Loucy (cell line): ENCODE data around the gene REEP1.

Source experiments
- H2AFZ ChIP-seq: fragments of 200-600 bp; sonication (generic); 2 replicates; pipeline ENCODE4 v1.6.0; 2016; ENCODE audit warnings: antibody characterized with exemption, mild to moderate bottlenecking, low read length, moderate library complexity
- H3F3A ChIP-seq: fragments of 200-600 bp; 2 replicates; pipeline ENCODE4 v1.6.0; 2016; ENCODE audit warnings: antibody characterized with exemption, low read depth, mild to moderate bottlenecking
- H3K27me3 ChIP-seq: fragments of 200-600 bp; sonication (generic); 2 replicates; pipeline ENCODE4 v1.6.1; 2014; ENCODE audit warnings: low read length, mild to moderate bottlenecking; ENCODE audit not compliant: insufficient read depth, poor library complexity, severe bottlenecking
- H3K36me3 ChIP-seq: fragments of 200-600 bp; sonication (generic); 2 replicates; pipeline ENCODE4 v1.6.1; 2016; ENCODE audit warnings: low read length; ENCODE audit not compliant: insufficient read depth
- H3K4me1 ChIP-seq: fragments of 200-600 bp; sonication (generic); 2 replicates; pipeline ENCODE4 v1.5.1; 2014; ENCODE audit warnings: low read length, mild to moderate bottlenecking; ENCODE audit not compliant: insufficient read depth, poor library complexity, severe bottlenecking
- H3K4me2 ChIP-seq: fragments of 200-600 bp; sonication (generic); 2 replicates; pipeline ENCODE4 v1.6.0; 2014; ENCODE audit warnings: antibody characterized with exemption, low read length, low read depth, mild to moderate bottlenecking; ENCODE audit not compliant: poor library complexity, severe bottlenecking
- H3K4me3 ChIP-seq: fragments of 200-600 bp; sonication (generic); 2 replicates; pipeline ENCODE4 v1.5.1; 2014; ENCODE audit warnings: low read length, mild to moderate bottlenecking, mixed read lengths; ENCODE audit not compliant: poor library complexity, severe bottlenecking
- H3K79me2 ChIP-seq: fragments of 200-600 bp; sonication (generic); 2 replicates; pipeline ENCODE4 v1.6.1; 2014; ENCODE audit warnings: low read length; ENCODE audit not compliant: insufficient read depth
- H3K9ac ChIP-seq: fragments of 200-600 bp; sonication (generic); 2 replicates; pipeline ENCODE4 v1.6.0; 2014; ENCODE audit warnings: mild to moderate bottlenecking, low read depth, low read length, moderate library complexity; ENCODE audit not compliant: poor library complexity, severe bottlenecking
- H3K9me2 ChIP-seq: fragments of 200-600 bp; sonication (generic); replicated peaks from 2 replicates; pipeline ENCODE4 v1.6.1; 2016; ENCODE audit warnings: low read depth, low read length, mixed read lengths
- H3K9me3 ChIP-seq: fragments of 200-600 bp; sonication (generic); 2 replicates; pipeline ENCODE4 v1.6.1; 2014; ENCODE audit warnings: mild to moderate bottlenecking, antibody characterized with exemption, low read length, low read depth; ENCODE audit not compliant: insufficient read depth
- H4K20me1 ChIP-seq: fragments of 200-600 bp; sonication (generic); 2 replicates; pipeline ENCODE4 v1.6.0; 2014; ENCODE audit warnings: antibody characterized with exemption, low read length, mild to moderate bottlenecking; ENCODE audit not compliant: insufficient read depth, poor library complexity, severe bottlenecking
- CTCF ChIP-seq: fragments of 200-600 bp; sonication (generic); conservative IDR thresholded peaks from 2 replicates; pipeline ENCODE4 v1.5.1; 2014; ENCODE audit warnings: mild to moderate bottlenecking, antibody characterized with exemption, low read length
- EZH2phosphoT487 ChIP-seq: fragments of 200-600 bp; IDR thresholded peaks from 2 replicates; pipeline ENCODE4 v1.6.1; 2018; ENCODE audit warnings: antibody characterized with exemption, mild to moderate bottlenecking, moderate library complexity, borderline replicate concordance

REEP1 gene

GRCh38 chr2:86240251-86240650 is 97.2 kb downstream of the REEP1 start:
- no peaks in the 10 kb centered on the region for H3K79me2 ChIP-seq
- no peaks in the 10 kb centered on the region for H3K9me3 ChIP-seq
- no peak overlapping the region for H3K4me2 ChIP-seq
- H3K4me3 ChIP-seq = no peak overlapping the region
- H4K20me1 ChIP-seq = no peaks in the 10 kb centered on the region
- H2AFZ ChIP-seq = no peak overlapping the region
- peaks cover 68% of the 10 kb centered on the region for H3K27me3 ChIP-seq
- peaks cover 17% of the 10 kb centered on the region for H3K4me1 ChIP-seq
- H3K9me2 ChIP-seq = no peaks in the 10 kb centered on the region
- no peak for TF ChIP-seq CTCF
- no peak for TF ChIP-seq EZH2phosphoT487
- H3K9ac ChIP-seq = no peak overlapping the region
- no peaks in the 10 kb centered on the region for H3K36me3 ChIP-seq
- no peaks in the 10 kb centered on the region for H3F3A ChIP-seq

DNA sequence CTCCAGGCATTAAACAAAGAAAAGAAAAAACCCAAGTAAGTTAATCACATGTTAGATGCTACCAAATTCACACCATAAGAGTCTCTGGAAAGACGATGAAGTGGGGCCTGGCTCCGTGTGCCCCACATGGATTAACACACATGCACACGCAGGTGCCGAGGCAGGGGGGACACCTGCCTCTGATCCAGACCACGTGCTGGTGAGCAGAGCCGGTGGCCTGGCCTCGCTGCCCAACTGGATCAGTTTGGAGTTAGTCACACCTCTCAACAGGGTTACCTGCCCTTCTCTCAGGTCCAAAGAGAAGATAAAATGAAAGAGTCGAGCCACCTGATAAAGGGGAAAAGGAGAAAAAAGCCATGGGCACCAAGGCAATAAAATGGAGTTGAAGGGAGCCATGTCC is 97.7 kb downstream of the REEP1 start:
- Histone ChIP-seq H3K9ac (no peak overlapping the region), H3K9me2 (no peaks in the 10 kb centered on the region), H4K20me1 (no peaks in the 10 kb centered on the region), H3K4me1 (peaks cover 17% of the 10 kb centered on the region), H3K4me2 (no peak overlapping the region), H3K9me3 (no peaks in the 10 kb centered on the region), H2AFZ (no peak overlapping the region), H3K4me3 (no peak overlapping the region), H3K79me2 (no peaks in the 10 kb centered on the region), H3K36me3 (no peaks in the 10 kb centered on the region), H3F3A (no peaks in the 10 kb centered on the region), H3K27me3 (peaks cover 73% of the 10 kb centered on the region)
- TF ChIP-seq EZH2phosphoT487 (no peak), CTCF (no peak)

- H3K27me3 ChIP-seq = peaks cover 76% of the 10 kb centered on the region
- H3K9ac ChIP-seq = no peak overlapping the region
- no peaks in the 10 kb centered on the region for H4K20me1 ChIP-seq
- H3K4me3 ChIP-seq = no peak overlapping the region
- no peak for TF ChIP-seq CTCF
- no peak for TF ChIP-seq EZH2phosphoT487
- H3K9me2 ChIP-seq = no peaks in the 10 kb centered on the region
- peaks cover 17% of the 10 kb centered on the region for H3K4me1 ChIP-seq
- H3K36me3 ChIP-seq = no peaks in the 10 kb centered on the region
- H3F3A ChIP-seq = no peaks in the 10 kb centered on the region
- H3K4me2 ChIP-seq = peak overlapping the region; percentile 2
- H3K79me2 ChIP-seq = no peaks in the 10 kb centered on the region
- H3K9me3 ChIP-seq = no peaks in the 10 kb centered on the region
- no peak overlapping the region for H2AFZ ChIP-seq
These were observed 98.1 kb downstream of the REEP1 start for GRCh38 chr2:86239326-86239725.
